DMS153 (cell line): ENCODE results near the gene MTERF1.
"Not testable (repeated sequence)": the region's sequence is repeated elsewhere in the genome, so short reads cannot be mapped to it uniquely, and the experiment has no call there.

Experiments
- DNase-seq: peaks from one replicate; lab custom pipeline; 2025; lab: John Stamatoyannopoulos, UW

The MTERF1 gene, protein sequence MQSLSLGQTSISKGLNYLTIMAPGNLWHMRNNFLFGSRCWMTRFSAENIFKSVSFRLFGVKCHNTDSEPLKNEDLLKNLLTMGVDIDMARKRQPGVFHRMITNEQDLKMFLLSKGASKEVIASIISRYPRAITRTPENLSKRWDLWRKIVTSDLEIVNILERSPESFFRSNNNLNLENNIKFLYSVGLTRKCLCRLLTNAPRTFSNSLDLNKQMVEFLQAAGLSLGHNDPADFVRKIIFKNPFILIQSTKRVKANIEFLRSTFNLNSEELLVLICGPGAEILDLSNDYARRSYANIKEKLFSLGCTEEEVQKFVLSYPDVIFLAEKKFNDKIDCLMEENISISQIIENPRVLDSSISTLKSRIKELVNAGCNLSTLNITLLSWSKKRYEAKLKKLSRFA

GRCh38 chr7:91880413-91881241 is at the start of gene MTERF1:
MTERF1 (minus strand) TSS chr7:91880702; CDS start chr7:91880083, 619 bp downstream.
- DNase-seq: peak; percentile 82

DNA sequence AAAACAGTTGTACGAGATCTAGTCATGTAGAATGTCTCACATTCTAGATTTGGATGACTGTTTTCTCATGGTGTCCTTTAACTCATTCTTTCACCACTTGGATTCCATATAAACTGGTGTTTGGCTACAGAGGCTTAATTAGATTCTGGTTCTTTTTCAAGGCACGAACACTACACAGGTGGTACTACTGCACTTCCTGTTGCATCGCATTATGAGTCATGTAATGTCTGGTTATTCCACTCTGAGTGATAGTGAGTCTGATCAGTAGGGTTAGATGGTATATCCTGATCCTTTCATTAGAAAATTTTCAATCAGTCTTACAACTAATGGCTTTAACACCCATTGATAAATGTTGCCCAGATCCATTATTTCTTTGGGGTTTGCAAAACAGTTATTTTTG is 49.0 kb upstream of the MTERF1 start:
- peak; percentile 8 for DNase-seq

GRCh38 chr7:91927912-91928311 is 47.4 kb upstream of the MTERF1 start:
- DNase-seq: no peak

- DNase-seq: no peak
Measured at GRCh38 chr7:91922857-91923256, 42.4 kb upstream of the MTERF1 start.

GRCh38 chr7:91918356-91918755 is 37.9 kb upstream of the MTERF1 start:
- no peak for DNase-seq

DNA sequence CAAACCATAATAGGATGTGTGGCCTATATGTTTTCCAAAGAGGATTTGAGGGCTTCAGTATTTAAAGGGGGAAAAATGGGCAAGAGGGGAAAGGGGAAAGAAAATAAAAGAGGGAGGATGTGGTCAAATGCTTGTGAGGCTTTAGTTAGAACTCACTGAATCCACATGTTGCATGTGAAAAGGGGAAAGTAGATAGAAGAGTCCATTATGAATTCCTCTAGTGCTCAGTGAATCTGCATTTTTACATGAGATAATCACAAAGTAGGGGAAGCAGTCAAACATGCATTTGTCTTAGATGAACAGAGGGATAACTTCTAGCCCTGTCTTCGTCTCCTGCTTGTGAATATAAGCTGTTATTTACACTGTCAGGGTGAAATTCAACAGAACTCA is 35.5 kb upstream of the MTERF1 start:
- DNase-seq: no peak

DNA sequence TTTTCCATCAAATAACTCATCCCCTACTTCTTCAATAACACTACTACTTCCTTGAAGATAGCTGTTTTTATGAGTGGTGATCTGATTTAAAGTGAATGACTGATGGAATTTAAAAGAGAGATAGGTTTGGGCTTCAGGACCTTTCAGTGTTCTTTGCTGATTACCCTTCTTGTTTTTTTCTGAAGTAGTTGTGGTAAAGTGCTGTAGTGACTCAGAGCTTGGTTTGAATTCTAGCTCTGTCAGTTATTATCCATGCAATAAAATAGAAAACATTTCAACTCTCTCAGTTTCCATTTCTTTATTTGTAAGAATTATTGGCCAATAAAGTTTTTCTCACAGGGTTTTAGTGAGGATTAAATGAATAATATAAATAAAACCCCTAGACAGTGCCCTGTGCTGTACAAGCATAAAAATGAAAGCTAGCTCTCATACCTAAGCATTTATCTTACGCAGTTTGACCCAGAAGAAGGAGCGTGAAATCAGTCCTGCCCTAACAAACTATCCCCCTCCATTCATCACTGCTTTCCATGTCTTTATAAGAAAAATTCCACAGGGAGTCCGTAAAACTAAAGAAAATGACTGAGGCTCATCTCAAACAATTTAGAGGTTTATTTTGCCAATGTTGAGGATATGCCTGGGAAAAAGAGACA is 35.0 kb upstream of the MTERF1 start:
- DNase-seq: no peak

DNA sequence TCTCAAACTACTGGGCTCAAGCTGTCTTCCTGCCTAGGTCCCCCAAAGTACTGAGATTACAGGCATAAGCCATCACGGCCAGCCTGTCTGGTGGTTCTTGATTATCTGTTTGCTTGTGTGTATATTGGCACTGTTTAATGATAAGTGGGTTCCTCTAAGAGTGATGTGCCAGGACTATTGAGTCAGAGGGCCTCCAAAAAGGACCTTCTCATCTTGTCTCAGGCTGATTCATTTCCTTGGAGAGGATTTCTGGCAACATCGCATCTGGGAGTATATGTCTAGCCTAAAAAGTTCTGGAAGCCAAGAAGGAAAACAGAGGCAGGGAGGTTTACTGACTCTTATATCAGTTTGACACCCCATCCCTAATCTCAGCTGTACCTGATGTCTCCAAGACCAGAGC is 33.1 kb upstream of the MTERF1 start:
- DNase-seq: no peak

GRCh38 chr7:91912494-91912893 is 32.0 kb upstream of the MTERF1 start:
- DNase-seq: no peak

- no peak for DNase-seq
Measured at GRCh38 chr7:91911121-91911520, 30.6 kb upstream of the MTERF1 start.

- DNase-seq: no peak
Measured at GRCh38 chr7:91910171-91910570, 29.7 kb upstream of the MTERF1 start.

- no peak for DNase-seq
Measured at GRCh38 chr7:91899563-91899962, 19.1 kb upstream of the MTERF1 start.

GRCh38 chr7:91898240-91898992 is 17.9 kb upstream of the MTERF1 start:
- DNase-seq: no peak

DNA sequence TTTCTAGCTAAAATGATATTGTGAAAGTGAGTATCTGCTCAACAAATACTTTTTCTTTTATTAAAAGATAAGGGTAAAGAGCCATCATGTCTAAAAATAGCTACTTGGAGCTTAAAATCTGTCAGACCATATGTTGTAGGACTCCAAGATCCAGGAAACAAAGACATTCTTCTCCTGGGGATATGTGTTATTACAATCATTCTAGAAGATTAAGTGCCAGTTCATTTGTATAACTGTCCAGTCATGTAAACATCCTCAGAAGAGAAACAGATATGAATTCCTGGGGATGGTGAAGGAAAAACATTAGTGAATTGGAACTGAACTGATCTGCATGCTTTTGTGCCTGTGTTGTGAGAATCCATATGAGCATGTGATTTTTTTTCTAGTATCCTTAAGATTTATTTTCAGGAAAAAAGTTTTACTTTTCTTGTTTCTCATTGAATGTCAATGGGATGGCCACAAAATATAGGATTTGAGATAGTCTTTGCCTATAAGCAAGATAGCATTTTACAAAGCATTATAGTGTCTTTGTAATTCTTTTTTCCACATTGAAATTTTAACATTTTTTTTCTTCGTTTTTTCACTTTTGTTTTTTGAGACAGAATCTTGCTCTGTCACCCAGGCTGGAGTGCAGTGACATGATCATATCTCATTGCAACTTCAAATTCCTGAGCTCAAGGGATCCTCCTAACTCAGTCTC is 14.4 kb upstream of the MTERF1 start:
- DNase-seq: no peak

DNA sequence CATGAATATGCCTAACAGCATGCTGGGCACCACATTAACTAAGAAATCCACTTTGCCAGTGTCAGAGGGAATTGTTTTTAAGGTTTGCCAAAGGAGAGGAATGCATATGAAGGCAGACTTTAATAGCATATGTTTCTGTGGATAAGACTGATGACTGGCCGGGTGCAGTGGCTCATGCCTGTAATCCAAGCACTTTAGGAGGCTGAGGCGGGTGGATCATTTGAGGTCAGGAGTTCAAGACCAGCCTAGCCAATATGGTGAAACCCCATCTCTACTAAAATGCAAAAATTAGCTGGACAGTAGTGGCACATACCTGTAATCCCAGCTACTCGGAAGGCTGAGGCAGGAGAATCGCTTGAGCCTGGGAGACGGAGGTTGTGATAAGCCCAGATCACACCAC is 13.2 kb upstream of the MTERF1 start:
- not testable (repeated sequence) for DNase-seq

DNA sequence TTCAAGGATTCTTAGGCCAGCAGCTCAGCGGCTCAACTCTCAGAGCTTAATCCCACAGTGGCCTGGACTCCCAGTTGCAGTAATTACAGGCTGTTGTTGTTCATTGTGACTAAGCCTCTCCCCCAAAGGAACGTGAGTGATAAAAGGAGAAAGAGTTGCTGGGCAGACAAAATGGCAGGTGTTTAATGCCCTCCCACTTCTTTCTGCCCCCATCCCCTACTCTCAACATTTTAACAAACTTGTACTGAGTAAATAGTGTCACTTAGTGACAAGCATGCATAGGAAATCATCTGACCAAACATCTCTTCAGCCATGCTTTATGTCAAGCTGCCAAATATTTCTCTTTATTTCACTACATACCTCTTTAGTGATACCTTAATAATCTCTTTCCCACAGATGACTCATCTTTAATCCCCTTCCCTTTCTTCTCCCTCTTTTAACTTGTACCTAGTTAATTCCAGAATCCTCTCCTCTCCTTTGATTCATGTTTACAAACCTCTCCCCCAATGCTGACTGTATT is 12.4 kb upstream of the MTERF1 start:
- DNase-seq: no peak

DNA sequence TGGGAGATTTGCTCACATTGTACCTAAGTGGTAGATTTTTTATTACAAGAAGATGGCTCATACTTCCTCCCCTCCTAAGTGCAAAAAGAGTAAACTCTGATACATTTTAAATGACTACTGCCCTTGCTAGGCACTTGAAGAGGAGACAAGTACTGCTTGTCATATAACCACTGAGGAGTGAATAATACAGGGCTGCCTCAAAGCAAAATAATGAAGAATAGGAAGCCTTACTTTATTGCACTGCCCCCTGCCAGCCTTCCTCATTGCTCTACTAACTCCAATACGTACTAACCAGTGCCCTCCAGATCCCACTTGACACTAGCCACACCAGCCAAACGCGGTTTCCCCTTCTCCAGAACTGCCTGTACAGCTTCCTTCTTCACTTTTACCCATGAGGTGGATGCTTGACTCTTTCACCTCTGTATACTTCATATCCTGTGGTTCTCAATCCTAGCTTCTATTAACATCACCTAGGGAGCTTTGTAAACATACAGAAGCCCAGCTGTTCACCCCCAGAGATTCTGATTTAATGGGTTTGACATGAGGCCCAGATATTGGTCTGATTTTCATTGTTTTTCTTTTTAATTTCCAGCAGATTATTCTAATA is 11.7 kb upstream of the MTERF1 start:
- DNase-seq: no peak

DNA sequence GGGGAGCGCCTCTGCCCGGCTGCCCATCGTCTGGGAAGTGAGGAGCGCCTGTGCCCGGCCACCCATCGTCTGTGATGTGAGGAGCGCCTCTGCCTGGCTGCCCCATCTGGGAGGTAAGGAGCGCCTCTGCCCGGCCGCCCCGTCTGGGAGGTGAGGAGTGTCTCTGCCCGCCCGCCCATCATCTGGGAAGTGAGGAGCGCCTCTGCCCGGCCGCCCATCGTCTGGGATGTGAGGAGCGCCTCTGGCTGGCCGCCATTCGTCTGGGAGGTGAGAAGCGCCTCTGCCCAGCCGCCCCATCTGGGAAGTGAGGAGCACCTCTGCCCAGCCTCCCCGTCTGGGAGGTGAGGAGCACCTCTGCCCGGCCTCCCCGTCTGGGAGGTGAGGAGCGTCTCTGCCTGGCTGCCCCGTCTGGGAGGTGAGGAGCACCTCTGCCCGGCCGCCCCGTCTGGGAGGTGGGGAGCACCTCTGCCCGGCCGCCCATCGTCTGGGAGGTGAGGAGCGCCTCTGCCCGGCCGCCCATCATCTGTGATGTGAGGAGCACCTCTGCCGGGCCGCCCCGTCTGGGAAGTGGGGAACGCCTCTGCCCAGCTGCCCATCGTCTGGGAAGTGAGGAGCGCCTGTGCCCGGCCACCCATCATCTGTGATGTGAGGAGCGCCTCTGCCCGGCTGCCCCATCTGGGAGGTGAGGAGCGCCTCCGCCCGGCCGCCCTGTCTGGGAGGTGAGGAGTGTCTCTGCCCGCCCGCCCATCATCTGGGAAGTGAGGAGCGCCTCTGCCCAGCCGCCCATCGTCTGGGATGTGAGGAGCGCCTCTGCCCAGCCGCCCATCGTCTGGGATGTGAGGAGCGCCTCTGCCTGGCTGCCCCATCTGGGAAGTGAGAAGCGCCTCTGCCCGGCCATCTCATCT is 8.0 kb upstream of the MTERF1 start:
- not testable (repeated sequence) for DNase-seq
